Activated CD8-positive, alpha-beta memory T cell treated with anti-CD3 and anti-CD28 coated beads, Interleukin-2, amount 50 U/mL, for 1 hour (primary cell): ENCODE measurements around the gene UMOD.

Experiments used
- DNase-seq: peaks from one replicate; pipeline ENCODE4 v3.0.0-alpha.2; 2020; ENCODE audit errors: extremely low read depth

Gene UMOD

GRCh38 chr16:20364051-20364450, 11.5 kb upstream of the UMOD start:
- no peak for DNase-seq

- no peak for DNase-seq
Observed at GRCh38 chr16:20363191-20363590, 10.7 kb upstream of the UMOD start.

- DNase-seq, result no peak
Observed at GRCh38 chr16:20359997-20360396, 7.5 kb upstream of the UMOD start.

- no peak for DNase-seq
Observed at GRCh38 chr16:20355114-20355782, 2.7 kb upstream of the UMOD start.

GRCh38 chr16:20353379-20353778, 864 bp upstream of the UMOD start:
- DNase-seq, result no peak

- DNase-seq, result no peak
Observed at GRCh38 chr16:20349615-20350014, 2.9 kb downstream of the UMOD start.

- no peak for DNase-seq
Observed at GRCh38 chr16:20348365-20349185, 3.9 kb downstream of the UMOD start.

- DNase-seq, result no peak
Observed at GRCh38 chr16:20347666-20348364, 4.7 kb downstream of the UMOD start.

GRCh38 chr16:20344611-20345010, 7.9 kb downstream of the UMOD start:
- no peak for DNase-seq

- DNase-seq, result no peak
Observed at GRCh38 chr16:20339744-20340143, 12.8 kb downstream of the UMOD start.

- DNase-seq, result no peak
Observed at GRCh38 chr16:20336955-20337354, 15.6 kb downstream of the UMOD start.

GRCh38 chr16:20334396-20334795, 18.1 kb downstream of the UMOD start:
- no peak for DNase-seq

- DNase-seq, result no peak
Observed at GRCh38 chr16:20333120-20333519, 19.4 kb downstream of the UMOD start.

- DNase-seq, result no peak
Observed at GRCh38 chr16:20332411-20332810, 20.1 kb downstream of the UMOD start.

- DNase-seq, result no peak
Observed at GRCh38 chr16:20331635-20332034, 20.9 kb downstream of the UMOD start.

GRCh38 chr16:20329392-20330138, 22.9 kb downstream of the UMOD start:
- no peak for DNase-seq

- no peak for DNase-seq
Observed at GRCh38 chr16:20327444-20328041, 25.0 kb downstream of the UMOD start, which contains the start of gene GP2. Gene GP2, minus strand, starts transcription at chr16:20327513. Its CDS starts 1,082 bp downstream, at chr16:20326431.

- DNase-seq, result no peak
Observed at GRCh38 chr16:20326321-20326720, 26.2 kb downstream of the UMOD start.

- no peak for DNase-seq
Observed at GRCh38 chr16:20325005-20325404, 27.5 kb downstream of the UMOD start.

GRCh38 chr16:20323591-20324117, 28.9 kb downstream of the UMOD start:
- DNase-seq, result no peak

GRCh38 chr16:20322696-20323095, 29.8 kb downstream of the UMOD start:
- no peak for DNase-seq
